RPMI8226 (cell line): ENCODE results near the gene COL13A1.

ENCODE experiments used
- DNase-seq: peaks from one replicate; pipeline ENCODE4 v3.0.0-alpha.2; 2015

COL13A1 gene

DNA sequence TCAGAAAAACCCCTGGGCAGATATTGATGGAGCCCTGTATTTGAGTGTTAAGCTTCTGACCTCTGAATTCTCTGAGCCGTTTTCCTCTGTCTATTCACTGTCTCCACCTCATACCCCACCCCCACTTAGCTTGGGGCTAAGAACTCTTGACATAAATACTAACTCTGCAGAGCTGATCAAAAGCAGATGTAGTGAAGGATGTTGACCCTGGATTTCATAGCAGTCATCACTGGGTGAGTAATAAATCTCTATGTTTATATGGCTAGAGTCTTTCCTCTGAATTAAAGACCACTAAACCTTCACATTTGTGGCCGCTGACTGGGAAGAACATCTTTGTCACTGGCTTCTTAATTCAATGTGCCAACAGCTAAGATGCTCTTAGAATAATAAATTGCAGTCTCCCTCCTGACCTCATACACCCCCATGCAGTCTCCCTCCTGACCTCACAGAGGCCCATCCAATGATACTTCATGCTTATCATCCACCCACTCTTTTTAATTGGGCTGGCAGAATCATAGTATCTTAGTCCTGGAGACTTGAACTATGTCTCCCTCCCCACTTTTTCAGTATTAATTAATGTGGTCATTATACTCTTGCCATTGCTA lies 172.9 kb downstream of the COL13A1 start:
- DNase-seq, result no peak

DNA sequence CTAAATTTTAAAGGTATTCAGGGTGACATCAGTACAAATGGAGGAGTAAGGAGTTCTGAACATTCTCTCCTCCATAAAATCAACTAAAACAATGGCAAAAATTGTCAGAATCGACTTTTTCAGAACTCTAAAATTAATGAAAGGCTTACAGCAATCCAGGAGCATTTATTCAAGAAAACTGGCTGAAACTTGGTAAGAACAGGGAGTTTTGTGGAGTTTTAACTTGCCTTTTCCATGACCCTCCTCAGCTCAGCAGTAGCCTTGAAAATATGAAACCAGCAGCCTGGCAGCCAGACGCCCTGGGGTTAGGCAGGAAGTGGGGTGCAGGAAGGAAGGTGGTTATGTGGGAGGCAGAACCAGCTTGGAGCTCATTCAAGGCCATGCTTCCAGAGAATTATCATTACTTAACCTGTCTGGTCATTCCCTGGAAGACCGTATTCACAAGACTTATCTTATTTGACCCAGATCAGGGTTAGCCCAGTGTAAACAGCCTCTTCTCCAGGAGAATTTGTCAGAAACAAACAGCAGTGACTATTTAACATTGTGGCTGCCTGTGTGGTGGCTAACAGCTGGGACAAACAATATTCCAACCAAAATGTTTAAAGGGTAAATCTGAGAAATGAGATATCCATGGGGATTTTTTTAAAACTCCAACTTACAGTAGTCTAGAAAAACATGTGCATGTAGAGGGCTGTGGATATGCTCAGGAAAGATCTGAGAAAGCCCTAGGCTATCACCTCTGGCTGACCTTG lies 175.3 kb downstream of the COL13A1 start:
- DNase-seq, result no peak

DNA sequence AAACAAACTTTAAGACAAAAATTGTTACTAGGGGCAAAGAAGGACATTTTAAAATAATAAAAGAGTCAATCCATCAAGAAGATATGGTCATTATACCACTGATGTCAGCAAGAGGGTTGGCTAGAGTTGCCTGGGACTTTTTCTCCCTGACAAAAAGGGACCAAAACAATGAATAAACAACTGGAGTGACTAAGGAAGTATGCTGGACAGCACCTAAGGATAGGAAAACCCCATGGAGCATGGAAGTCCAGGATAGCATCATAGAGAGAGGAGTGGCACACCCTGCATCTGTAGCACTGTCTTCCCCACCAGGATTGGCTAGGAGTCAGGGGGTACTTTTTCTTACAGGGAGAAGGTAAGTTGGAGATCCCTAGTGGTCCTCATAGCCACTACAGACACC lies 177.5 kb downstream of the COL13A1 start:
- no peak for DNase-seq

DNA sequence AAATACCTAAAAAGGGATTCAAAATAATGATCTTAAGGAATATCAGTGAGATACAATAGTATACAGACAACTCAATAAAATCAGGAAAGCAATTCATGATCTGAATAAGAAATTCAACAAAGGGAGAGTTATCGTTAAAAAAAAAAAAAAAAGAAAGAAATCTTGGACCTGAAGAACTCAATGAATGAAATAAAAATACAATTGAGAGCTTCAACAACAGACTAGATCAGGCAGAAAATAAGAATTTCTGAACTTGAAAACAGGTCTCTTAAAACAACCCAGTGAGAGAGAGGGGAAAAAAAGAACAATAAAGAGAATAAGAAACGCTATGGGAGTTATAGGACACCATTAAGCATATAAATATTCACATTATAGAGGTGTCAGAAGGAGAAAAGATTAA lies 179.0 kb downstream of the COL13A1 start:
- DNase-seq, result no peak

DNA sequence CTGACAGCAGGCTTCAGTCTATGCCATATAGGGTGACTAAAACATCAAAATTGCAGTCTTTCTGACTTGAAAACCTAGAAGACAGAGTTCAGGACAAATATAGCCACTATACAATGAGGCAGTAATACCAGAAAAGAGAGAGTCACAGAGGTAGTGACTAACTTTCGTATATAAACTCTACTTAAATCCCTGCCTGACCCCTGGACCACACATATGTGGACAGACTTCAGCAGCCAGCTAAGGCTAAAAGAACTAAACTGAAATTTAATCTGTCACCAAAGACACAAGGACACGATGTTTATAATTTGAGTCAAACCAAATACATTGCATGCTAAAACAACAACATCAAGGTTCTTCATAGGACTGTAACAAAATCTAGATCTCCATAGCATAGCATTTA lies 186.4 kb downstream of the COL13A1 start:
- no peak for DNase-seq

DNA sequence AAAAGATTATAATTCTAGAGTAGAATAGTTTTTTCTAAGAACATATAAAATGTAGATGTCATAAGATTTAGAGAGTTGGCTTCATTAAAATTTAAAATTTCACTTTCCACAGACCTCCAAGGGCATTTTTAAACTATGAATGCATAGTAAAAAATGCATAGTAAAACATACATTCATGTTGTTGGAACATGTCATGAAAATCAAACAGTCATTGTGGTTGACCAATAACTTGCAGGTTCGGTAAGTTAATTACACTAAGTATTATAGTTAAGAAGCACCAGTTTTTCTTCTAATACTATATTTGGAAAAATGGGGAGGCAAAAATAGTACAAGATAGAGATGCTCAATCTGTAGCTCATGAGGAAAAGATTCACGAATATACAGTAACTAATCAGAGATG lies 189.4 kb downstream of the COL13A1 start:
- DNase-seq, result no peak

DNA sequence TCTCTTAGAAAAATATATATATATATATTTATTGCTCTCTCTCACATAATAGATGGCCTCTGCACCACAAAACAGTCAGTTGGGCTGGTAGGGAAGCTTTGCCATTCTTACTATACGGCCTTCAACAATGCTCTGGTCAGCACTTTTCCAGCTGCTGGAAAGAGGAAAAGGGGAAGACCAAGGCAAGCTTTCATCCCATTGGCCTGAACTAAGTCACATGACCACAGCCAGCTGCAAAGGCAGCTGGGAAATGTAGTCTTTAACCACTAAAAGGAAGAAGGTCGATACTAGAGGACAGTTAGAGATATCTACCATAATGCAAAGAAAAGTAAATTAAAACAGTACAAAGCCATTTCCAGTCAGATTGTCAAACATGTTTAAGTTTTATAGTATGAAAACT lies 192.6 kb downstream of the COL13A1 start:
- DNase-seq, result peak; percentile 62

DNA sequence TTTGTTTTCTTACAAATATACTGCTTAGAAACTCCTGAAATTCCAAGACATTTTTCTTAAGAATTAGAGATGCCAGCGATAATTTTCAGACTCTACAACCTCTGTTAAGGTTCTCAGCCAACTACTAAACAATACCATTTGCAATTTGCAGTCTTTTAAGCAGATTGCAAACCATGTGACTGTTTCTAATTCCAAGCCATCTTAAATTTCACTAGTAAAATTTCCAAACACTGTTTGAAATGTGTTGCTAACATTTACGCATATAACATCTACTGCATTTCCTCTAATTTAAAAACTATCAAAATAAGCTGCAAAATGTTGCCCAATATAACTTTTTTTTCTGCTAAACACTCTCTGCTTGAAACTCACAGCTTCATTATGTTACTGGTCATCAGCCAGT lies 194.9 kb downstream of the COL13A1 start:
- no peak for DNase-seq

DNA sequence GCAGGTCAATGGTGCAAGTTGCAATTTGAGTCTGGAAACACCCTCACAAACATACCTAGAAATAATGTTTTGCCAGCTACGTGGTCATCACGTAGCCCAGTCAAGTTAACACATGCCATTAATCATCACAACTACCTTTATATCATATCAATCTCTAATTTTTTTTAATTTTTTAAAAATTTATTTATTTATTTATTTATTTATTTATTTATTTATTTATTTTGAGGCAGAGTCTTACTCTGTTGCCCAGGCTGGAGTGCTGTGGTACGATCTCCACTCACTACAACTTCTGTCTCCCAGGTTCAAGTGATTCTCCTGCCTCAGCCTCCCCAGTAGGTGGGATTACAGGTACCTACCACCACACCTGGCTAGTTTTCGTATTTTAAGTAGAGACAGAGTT lies 198.6 kb downstream of the COL13A1 start:
- DNase-seq, result no peak

DNA sequence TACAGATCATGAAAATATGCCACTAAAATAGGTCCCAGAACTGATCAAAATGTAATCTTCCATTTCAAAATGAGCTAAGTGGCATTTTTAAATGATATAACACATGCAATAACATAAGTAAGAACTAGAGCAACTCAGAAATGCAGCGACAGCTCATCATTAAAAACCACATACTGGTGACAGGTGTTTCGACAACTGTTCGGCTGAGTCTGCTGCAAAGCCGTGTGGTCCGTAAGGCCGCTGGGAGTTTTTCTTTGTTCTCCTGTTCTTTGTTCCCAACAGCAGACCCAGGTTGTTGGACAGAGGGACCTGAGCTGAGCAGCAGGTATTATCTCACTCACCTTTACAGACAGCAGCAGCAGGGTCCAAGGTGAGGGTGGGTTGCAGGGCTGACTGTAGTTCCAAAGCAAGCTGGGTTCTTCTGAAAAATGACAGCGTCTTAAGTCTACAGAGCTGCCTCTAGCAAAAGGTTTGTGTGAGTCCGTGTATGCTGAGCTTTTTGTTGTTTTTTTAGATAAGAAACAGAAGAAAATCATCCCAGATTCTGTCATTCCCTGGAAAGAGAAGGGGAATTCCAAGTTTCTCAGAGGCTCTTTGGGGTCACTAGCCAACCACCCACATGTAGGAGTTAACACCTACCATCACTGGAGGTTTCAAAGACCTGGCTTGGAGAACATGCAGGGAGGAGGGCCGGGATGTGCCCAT lies 205.6 kb downstream of the COL13A1 start:
- DNase-seq, result no peak
